NB4 (cell line): ENCODE measurements around the gene GABRR1.

ENCODE experiments used
- CTCF ChIP-seq: IDR thresholded peaks from one replicate; pipeline ENCODE4 v1.5.1; 2012; ENCODE audit warnings: low read depth, low read length
- POLR2A ChIP-seq: IDR thresholded peaks from 2 replicates; pipeline ENCODE4 v1.6.1; 2011; ENCODE audit warnings: mild to moderate bottlenecking; ENCODE audit not compliant: insufficient read length; ENCODE audit errors: extremely low read depth

- TF ChIP-seq CTCF (no peak), POLR2A (no peak)
Observed at GRCh38 chr6:89252907-89253306, 35.7 kb upstream of the GABRR1 start.
